Smooth muscle cell (in vitro differentiated cells): ENCODE measurements around the gene LRMDA. TPM values are rescaled to one million over a fixed set of nuclear protein-coding genes. Genes with fewer than 3 reads are reported as not detected.

ENCODE experiments used
- DNase-seq: peaks from one replicate; lab custom pipeline; 2025; ENCODE audit not compliant: unreplicated experiment; lab: John Stamatoyannopoulos, UW
- H2AFZ ChIP-seq: fragments of 200-600 bp; sonication (generic); 2 replicates; pipeline ENCODE4 v1.6.0; 2016; ENCODE audit warnings: antibody characterized with exemption, low read depth, mild to moderate bottlenecking
- H3F3A ChIP-seq: fragments of 200-600 bp; sonication (generic); 2 replicates; pipeline ENCODE4 v1.6.0; 2017; ENCODE audit warnings: antibody characterized with exemption, low read depth
- H3K27ac ChIP-seq: fragments of 200-600 bp; sonication (generic); 2 replicates; pipeline ENCODE4 v1.5.1; 2016; ENCODE audit warnings: low read depth, mild to moderate bottlenecking
- H3K27me3 ChIP-seq: fragments of 200-600 bp; sonication (generic); 2 replicates; pipeline ENCODE4 v1.6.1; 2016; ENCODE audit warnings: low read depth, mild to moderate bottlenecking
- H3K36me3 ChIP-seq: fragments of 200-600 bp; sonication (generic); 2 replicates; pipeline ENCODE4 v1.5.1; 2016; ENCODE audit warnings: low read depth
- H3K4me1 ChIP-seq: fragments of 200-600 bp; sonication (generic); 2 replicates; pipeline ENCODE4 v1.5.1; 2016; ENCODE audit warnings: low read depth
- H3K4me2 ChIP-seq: fragments of 200-600 bp; sonication (generic); 2 replicates; pipeline ENCODE4 v1.6.0; 2016; ENCODE audit warnings: mild to moderate bottlenecking
- H3K4me3 ChIP-seq: fragments of 200-600 bp; sonication (generic); 2 replicates; pipeline ENCODE4 v1.5.1; 2016; ENCODE audit warnings: mild to moderate bottlenecking
- H3K79me2 ChIP-seq: fragments of 200-600 bp; sonication (generic); 2 replicates; pipeline ENCODE4 v1.6.0; 2016; ENCODE audit warnings: low read depth, mild to moderate bottlenecking
- H3K9ac ChIP-seq: fragments of 200-600 bp; sonication (generic); 2 replicates; pipeline ENCODE4 v1.6.0; 2016; ENCODE audit warnings: low read depth
- H3K9me3 ChIP-seq: fragments of 200-600 bp; sonication (generic); replicated peaks from 2 replicates; pipeline ENCODE4 v1.5.1; 2016; ENCODE audit warnings: low read depth
- H4K20me1 ChIP-seq: fragments of 200-600 bp; sonication (generic); 2 replicates; pipeline ENCODE4 v1.6.0; 2016; ENCODE audit warnings: low read depth
- CTCF ChIP-seq: fragments of 200-600 bp; sonication (generic); IDR thresholded peaks from 2 replicates; pipeline ENCODE4 v1.5.1; 2017; ENCODE audit warnings: borderline replicate concordance, mild to moderate bottlenecking, antibody characterized with exemption; ENCODE audit not compliant: insufficient read depth, poor library complexity, severe bottlenecking
- WGBS: methylation state at CpG from one replicate; pipeline ENCODE4 v1.1.7; 2016; ENCODE audit warnings: low lambda C conversion rate; 5-methylcytosine and 5-hydroxymethylcytosine counted together
- polyA plus RNA-seq: library from polyadenylated mRNA; unstranded; fragments of >200 nt; fragmentation: Nextera tagmentation; extraction: Ambion mirVana; gene quantifications from 2 replicates; pipeline ENCODE4 v1.2.1, GENCODE V29; 2016
- total RNA-seq: library from RNA; depleted of rRNA; stranded (reverse); fragments of >200 nt; gene quantifications from 2 replicates; pipeline ENCODE4 v1.2.3, GENCODE V29; 2014

LRMDA gene
- total and polyA plus RNA-seq, 2 experiments from 2014 or later, result 1.5 to 1.6 TPM

- H3K9me3 ChIP-seq, result no peaks in the 10 kb centered on the region
- peak overlapping the region; percentile 12 for H3K4me2 ChIP-seq
- H3F3A ChIP-seq, result no peaks in the 10 kb centered on the region
- no peak for DNase-seq
- TF ChIP-seq CTCF, result no peak
- WGBS, result 5% methylated on average over 12 of the region's 12 CpGs
- peak overlapping the region; percentile 41 for H2AFZ ChIP-seq
- H3K4me1 ChIP-seq, result peaks cover 8% of the 10 kb centered on the region
- H4K20me1 ChIP-seq, result no peaks in the 10 kb centered on the region
- H3K79me2 ChIP-seq, result no peaks in the 10 kb centered on the region
- no peak overlapping the region for H3K9ac ChIP-seq
- no peak overlapping the region for H3K27ac ChIP-seq
- no peak overlapping the region for H3K4me3 ChIP-seq
- H3K27me3 ChIP-seq, result no peaks in the 10 kb centered on the region
- no peaks in the 10 kb centered on the region for H3K36me3 ChIP-seq
These were observed 619.8 kb downstream of the LRMDA start for GRCh38 chr10:76051007-76051936.

- H3K36me3 ChIP-seq, result no peaks in the 10 kb centered on the region
- DNase-seq, result no peak
- no peaks in the 10 kb centered on the region for H3F3A ChIP-seq
- no peak overlapping the region for H3K4me2 ChIP-seq
- H3K4me3 ChIP-seq, result no peak overlapping the region
- no peaks in the 10 kb centered on the region for H3K79me2 ChIP-seq
- H4K20me1 ChIP-seq, result no peaks in the 10 kb centered on the region
- peaks cover 8% of the 10 kb centered on the region for H3K4me1 ChIP-seq
- no peaks in the 10 kb centered on the region for H3K9me3 ChIP-seq
- no peak overlapping the region for H3K9ac ChIP-seq
- TF ChIP-seq CTCF, result no peak
- H2AFZ ChIP-seq, result no peak overlapping the region
- 27% methylated on average over 9 of the region's 9 CpGs for WGBS
- no peak overlapping the region for H3K27ac ChIP-seq
- H3K27me3 ChIP-seq, result no peaks in the 10 kb centered on the region
These were observed 621.5 kb downstream of the LRMDA start for GRCh38 chr10:76052682-76053503.

- peaks cover 5% of the 10 kb centered on the region for H3K4me1 ChIP-seq
- no peak for DNase-seq
- H3F3A ChIP-seq, result no peaks in the 10 kb centered on the region
- H3K9me3 ChIP-seq, result no peaks in the 10 kb centered on the region
- H3K9ac ChIP-seq, result no peak overlapping the region
- 100% methylated on average over 3 of the region's 3 CpGs for WGBS
- H3K36me3 ChIP-seq, result no peaks in the 10 kb centered on the region
- H4K20me1 ChIP-seq, result no peaks in the 10 kb centered on the region
- no peak overlapping the region for H3K4me3 ChIP-seq
- no peak overlapping the region for H3K4me2 ChIP-seq
- no peaks in the 10 kb centered on the region for H3K27me3 ChIP-seq
- no peak for TF ChIP-seq CTCF
- no peak overlapping the region for H3K27ac ChIP-seq
- no peak overlapping the region for H2AFZ ChIP-seq
- H3K79me2 ChIP-seq, result no peaks in the 10 kb centered on the region
These were observed 624.0 kb downstream of the LRMDA start for GRCh38 chr10:76055466-76055865.
